T-helper 17 cell (primary cell): ENCODE measurements around the gene CLSTN2. TPM values are rescaled to one million over a fixed set of nuclear protein-coding genes. Genes with fewer than 3 reads are reported as not detected.

ENCODE experiments used
- ATAC-seq: fragments of 150-1000 bp; cut with Tn5 transposase; 2 replicates; pipeline ENCODE4 v1.10.0; 2021; ENCODE audit warnings: mild to moderate bottlenecking, moderate library complexity
- DNase-seq, 3 donors: peaks; one replicate each; pipeline versions ENCODE4 v3.0.0 to v3.0.0-alpha.2; 2020 to 2021
- H3K9me3 ChIP-seq: one replicate; pipeline ENCODE4 v1.7.0; 2013; ENCODE audit warnings: low read length, mild to moderate bottlenecking; ENCODE audit not compliant: control insufficient read depth, poor library complexity, severe bottlenecking
- H3K27ac Mint-ChIP-seq: one replicate; pipeline ENCODE4 v1.8.0; 2022; ENCODE audit warnings: mild to moderate bottlenecking, moderate library complexity, mixed read lengths
- H3K27me3 Mint-ChIP-seq: one replicate; pipeline ENCODE4 v1.8.0; 2022; ENCODE audit warnings: mixed read lengths
- H3K36me3 Mint-ChIP-seq: one replicate; pipeline ENCODE4 v1.8.0; 2022; ENCODE audit warnings: low read depth, mixed read lengths
- H3K4me1 Mint-ChIP-seq: one replicate; pipeline ENCODE4 v1.8.0; 2022; ENCODE audit warnings: mild to moderate bottlenecking, mixed read lengths
- H3K4me3 Mint-ChIP-seq: one replicate; pipeline ENCODE4 v1.8.0; 2022; ENCODE audit warnings: mild to moderate bottlenecking, moderate library complexity, mixed read lengths
- total RNA-seq, 4 donors: library from RNA in 2 of 4; stranded (reverse) in 2 of 4; gene quantifications; one replicate each; pipeline ENCODE4 v1.2.3 and lab custom pipeline; 2022 to 2026

CLSTN2 gene
- total RNA-seq, 2 donors from 2014 or later: not detected

- Mint-ChIP-seq H3K4me1 (no peaks in the 10 kb centered on the region), H3K36me3 (no peaks in the 10 kb centered on the region), H3K4me3 (no peak overlapping the region), H3K27me3 (no peaks in the 10 kb centered on the region), H3K27ac (no peak overlapping the region)
- no peaks in the 10 kb centered on the region for H3K9me3 ChIP-seq
- ATAC-seq (no peak), DNase-seq (no peak)
Observed at GRCh38 chr3:140467796-140468315, 532.9 kb downstream of the CLSTN2 start.

GRCh38 chr3:140468407-140468806, 533.4 kb downstream of the CLSTN2 start:
- no peak overlapping the region for H3K4me3 Mint-ChIP-seq
- no peaks in the 10 kb centered on the region for H3K4me1 Mint-ChIP-seq
- H3K27ac Mint-ChIP-seq: no peak overlapping the region
- ATAC-seq (no peak), DNase-seq (no peak)
- H3K27me3 Mint-ChIP-seq: no peaks in the 10 kb centered on the region
- no peaks in the 10 kb centered on the region for H3K36me3 Mint-ChIP-seq
- H3K9me3 ChIP-seq: no peaks in the 10 kb centered on the region

GRCh38 chr3:140469491-140469890, 534.5 kb downstream of the CLSTN2 start:
- Mint-ChIP-seq H3K27me3 (no peaks in the 10 kb centered on the region), H3K4me1 (no peaks in the 10 kb centered on the region), H3K4me3 (no peak overlapping the region), H3K36me3 (no peaks in the 10 kb centered on the region), H3K27ac (no peak overlapping the region)
- DNase-seq (no peak), ATAC-seq (no peak)
- no peaks in the 10 kb centered on the region for H3K9me3 ChIP-seq

- no peaks in the 10 kb centered on the region for H3K9me3 ChIP-seq
- ATAC-seq (no peak), DNase-seq (no peak)
- no peaks in the 10 kb centered on the region for H3K36me3 Mint-ChIP-seq
- H3K4me1 Mint-ChIP-seq: no peaks in the 10 kb centered on the region
- H3K27ac Mint-ChIP-seq: no peak overlapping the region
- no peaks in the 10 kb centered on the region for H3K27me3 Mint-ChIP-seq
- no peak overlapping the region for H3K4me3 Mint-ChIP-seq
Observed at GRCh38 chr3:140470211-140470610, 535.2 kb downstream of the CLSTN2 start.

GRCh38 chr3:140470962-140471361, 536.0 kb downstream of the CLSTN2 start:
- DNase-seq: no peak
- no peak for ATAC-seq
- no peaks in the 10 kb centered on the region for H3K9me3 ChIP-seq
- H3K4me3 Mint-ChIP-seq: no peak overlapping the region
- no peaks in the 10 kb centered on the region for H3K27me3 Mint-ChIP-seq
- H3K36me3 Mint-ChIP-seq: no peaks in the 10 kb centered on the region
- no peak overlapping the region for H3K27ac Mint-ChIP-seq
- no peaks in the 10 kb centered on the region for H3K4me1 Mint-ChIP-seq

- ATAC-seq: no peak
- Mint-ChIP-seq H3K27ac (no peak overlapping the region), H3K4me1 (no peaks in the 10 kb centered on the region)
Observed at GRCh38 chr3:140472306-140473020, 537.5 kb downstream of the CLSTN2 start.

GRCh38 chr3:140487566-140487965, 552.6 kb downstream of the CLSTN2 start:
- H3K36me3 Mint-ChIP-seq: no peaks in the 10 kb centered on the region
- H3K27ac Mint-ChIP-seq: no peak overlapping the region
- H3K4me1 Mint-ChIP-seq: no peaks in the 10 kb centered on the region
- ATAC-seq (no peak), DNase-seq (no peak)
- no peaks in the 10 kb centered on the region for H3K9me3 ChIP-seq
- no peak overlapping the region for H3K4me3 Mint-ChIP-seq
- no peaks in the 10 kb centered on the region for H3K27me3 Mint-ChIP-seq

More at GRCh38 chr3:140472306-140473020, 537.5 kb downstream of the CLSTN2 start:
- H3K27me3 Mint-ChIP-seq: no peaks in the 10 kb centered on the region
- no peak for DNase-seq
- no peaks in the 10 kb centered on the region for H3K36me3 Mint-ChIP-seq
- H3K9me3 ChIP-seq: no peaks in the 10 kb centered on the region
- no peak overlapping the region for H3K4me3 Mint-ChIP-seq

- H3K4me1 Mint-ChIP-seq: no peaks in the 10 kb centered on the region
- no peak for ATAC-seq
Observed at GRCh38 chr3:140493271-140493670, 558.3 kb downstream of the CLSTN2 start.

GRCh38 chr3:140494970-140495369, 560.0 kb downstream of the CLSTN2 start:
- no peaks in the 10 kb centered on the region for H3K36me3 Mint-ChIP-seq
- ATAC-seq: no peak
- H3K4me3 Mint-ChIP-seq: no peak overlapping the region
- no peaks in the 10 kb centered on the region for H3K4me1 Mint-ChIP-seq
- no peaks in the 10 kb centered on the region for H3K9me3 ChIP-seq
- no peak for DNase-seq
- H3K27me3 Mint-ChIP-seq: no peaks in the 10 kb centered on the region
- no peak overlapping the region for H3K27ac Mint-ChIP-seq

More at GRCh38 chr3:140493271-140493670, 558.3 kb downstream of the CLSTN2 start:
- no peak for DNase-seq
- Mint-ChIP-seq H3K36me3 (no peaks in the 10 kb centered on the region), H3K27ac (no peak overlapping the region), H3K27me3 (no peaks in the 10 kb centered on the region), H3K4me3 (no peak overlapping the region)
- no peaks in the 10 kb centered on the region for H3K9me3 ChIP-seq

- ATAC-seq: no peak
Observed at GRCh38 chr3:140497331-140497730, 562.3 kb downstream of the CLSTN2 start.

GRCh38 chr3:140499114-140499757, 564.3 kb downstream of the CLSTN2 start:
- H3K9me3 ChIP-seq: no peaks in the 10 kb centered on the region
- no peak for DNase-seq
- no peak for ATAC-seq
- Mint-ChIP-seq H3K27me3 (no peaks in the 10 kb centered on the region), H3K4me3 (no peak overlapping the region), H3K4me1 (no peaks in the 10 kb centered on the region), H3K36me3 (no peaks in the 10 kb centered on the region), H3K27ac (no peak overlapping the region)

More at GRCh38 chr3:140497331-140497730, 562.3 kb downstream of the CLSTN2 start:
- H3K36me3 Mint-ChIP-seq: no peaks in the 10 kb centered on the region
- H3K27ac Mint-ChIP-seq: no peak overlapping the region
- no peaks in the 10 kb centered on the region for H3K27me3 Mint-ChIP-seq
- H3K9me3 ChIP-seq: no peaks in the 10 kb centered on the region
- H3K4me1 Mint-ChIP-seq: no peaks in the 10 kb centered on the region
- H3K4me3 Mint-ChIP-seq: no peak overlapping the region
- DNase-seq: no peak

GRCh38 chr3:140500473-140500872, 565.5 kb downstream of the CLSTN2 start:
- H3K36me3 Mint-ChIP-seq: no peaks in the 10 kb centered on the region
- H3K27ac Mint-ChIP-seq: no peak overlapping the region
- H3K9me3 ChIP-seq: no peaks in the 10 kb centered on the region
- ATAC-seq (no peak), DNase-seq (no peak)
- H3K4me3 Mint-ChIP-seq: no peak overlapping the region
- no peaks in the 10 kb centered on the region for H3K27me3 Mint-ChIP-seq
- no peaks in the 10 kb centered on the region for H3K4me1 Mint-ChIP-seq

- no peak for DNase-seq
- Mint-ChIP-seq H3K4me3 (no peak overlapping the region), H3K36me3 (no peaks in the 10 kb centered on the region), H3K4me1 (no peaks in the 10 kb centered on the region), H3K27me3 (no peaks in the 10 kb centered on the region), H3K27ac (no peak overlapping the region)
- no peaks in the 10 kb centered on the region for H3K9me3 ChIP-seq
- ATAC-seq: no peak
Observed at GRCh38 chr3:140501061-140501769, 566.2 kb downstream of the CLSTN2 start.
